A549 (cell line): ENCODE results near the gene RASA1.

Experiments
- CHD2 ChIP-seq: fragments of 150-350 bp; IDR thresholded peaks from 2 replicates; pipeline ENCODE4 v1.6.1; 2014; ENCODE audit warnings: low read length; ENCODE audit not compliant: partially characterized antibody
- CTCF ChIP-seq: fragments of >200 bp; sonication (Bioruptor Twin); formaldehyde crosslinking; IDR thresholded peaks from 3 replicates; pipeline ENCODE4 v1.5.1; 2016
- EHF ChIP-seq: fragments of 250-450 bp; sonication (Bioruptor Pico); IDR thresholded peaks from 2 replicates; pipeline ENCODE4 v1.5.0; 2020; ENCODE audit warnings: mild to moderate bottlenecking
- EP300 ChIP-seq, 2 experiments: fragments of >200 bp; sonication (Bioruptor Twin); formaldehyde crosslinking; IDR thresholded peaks; 2 replicates in 1 of 2; 3 replicates in 1 of 2; pipeline ENCODE4 v1.6.1; 2016 to 2017
- JUNB ChIP-seq: fragments of >200 bp; sonication (Bioruptor Twin); formaldehyde crosslinking; IDR thresholded peaks from 2 replicates; pipeline ENCODE4 v1.6.1; 2016
- KDM1A ChIP-seq: fragments of 200-600 bp; sonication (generic); IDR thresholded peaks from 2 replicates; pipeline ENCODE4 v1.6.1; 2016; ENCODE audit warnings: low read depth, mild to moderate bottlenecking
- POLR2A ChIP-seq: IDR thresholded peaks from 2 replicates; pipeline ENCODE4 v1.6.1; 2012; ENCODE audit warnings: mild to moderate bottlenecking, low read length

GRCh38 chr5:87359106-87359505 lies 91.4 kb downstream of the RASA1 start:
- TF ChIP-seq CTCF (no peak), CHD2 (no peak), KDM1A (no peak), JUNB (no peak), POLR2A (no peak), EHF (no peak), EP300 (IDR thresholded peaks at IDR 0.05) (no peak)
